GM06990 (cell line): ENCODE data around the gene P4HA3.

Source experiments
- DNase-seq: peaks from one replicate; pipeline ENCODE4 v3.0.0-alpha.2; 2011; ENCODE audit not compliant: insufficient read length; ENCODE audit errors: extremely low read depth
- H3K27me3 ChIP-seq: replicated peaks from 2 replicates; pipeline ENCODE4 v1.6.0; 2011; ENCODE audit warnings: low read length; ENCODE audit not compliant: control insufficient read depth, insufficient read depth
- H3K36me3 ChIP-seq: 2 replicates; pipeline ENCODE4 v1.5.1; 2011; ENCODE audit warnings: low read length; ENCODE audit not compliant: control insufficient read depth, insufficient read depth
- H3K4me3 ChIP-seq: replicated peaks from 2 replicates; pipeline ENCODE4 v1.5.1; 2011; ENCODE audit warnings: low read depth, mild to moderate bottlenecking, control low read depth, low read length
- CTCF ChIP-seq: IDR thresholded peaks from 2 replicates; pipeline ENCODE4 v1.5.1; 2011; ENCODE audit warnings: low read length, control low read depth, mild to moderate bottlenecking, inconsistent platforms; ENCODE audit not compliant: insufficient read depth, poor library complexity, severe bottlenecking

P4HA3 gene

GRCh38 chr11:74312326-74312725 is 886 bp upstream of the P4HA3 start:
- Histone ChIP-seq H3K36me3 (no peaks in the 10 kb centered on the region), H3K4me3 (no peak overlapping the region), H3K27me3 (peaks cover 1% of the 10 kb centered on the region)
- no peak for TF ChIP-seq CTCF
- no peak for DNase-seq

- Histone ChIP-seq H3K36me3 (no peaks in the 10 kb centered on the region), H3K4me3 (no peak overlapping the region), H3K27me3 (peaks cover 1% of the 10 kb centered on the region)
- TF ChIP-seq CTCF, result no peak
- DNase-seq, result no peak
Observed at GRCh38 chr11:74310857-74311256, 583 bp downstream of the P4HA3 start.

- no peaks in the 10 kb centered on the region for H3K36me3 ChIP-seq
- TF ChIP-seq CTCF, result no peak
- no peaks in the 10 kb centered on the region; the same call in none of the 2 replicates for H3K27me3 ChIP-seq
- no peak overlapping the region for H3K4me3 ChIP-seq
- no peak for DNase-seq
Observed at GRCh38 chr11:74307434-74307833, 4.0 kb downstream of the P4HA3 start.

- TF ChIP-seq CTCF, result no peak
- no peak overlapping the region for H3K4me3 ChIP-seq
- no peak for DNase-seq
Observed at GRCh38 chr11:74306435-74307175, 4.8 kb downstream of the P4HA3 start.

GRCh38 chr11:74299015-74299414 is 12.4 kb downstream of the P4HA3 start:
- DNase-seq, result no peak
- Histone ChIP-seq H3K27me3 (no peaks in the 10 kb centered on the region), H3K4me3 (no peak overlapping the region), H3K36me3 (no peaks in the 10 kb centered on the region)
- no peak for TF ChIP-seq CTCF

More at GRCh38 chr11:74306435-74307175, 4.8 kb downstream of the P4HA3 start:
- no peaks in the 10 kb centered on the region; the same call in none of the 2 replicates for H3K27me3 ChIP-seq
- H3K36me3 ChIP-seq, result no peaks in the 10 kb centered on the region

- H3K27me3 ChIP-seq, result no peaks in the 10 kb centered on the region
- H3K36me3 ChIP-seq, result no peaks in the 10 kb centered on the region
- no peak overlapping the region for H3K4me3 ChIP-seq
- no peak for DNase-seq
- TF ChIP-seq CTCF, result no peak
Observed at GRCh38 chr11:74297484-74297883, 14.0 kb downstream of the P4HA3 start.
